Fibroblast of skin of left biceps (primary cell): Measurements from ENCODE around the gene ATP5F1D.
"Not testable (repeated sequence)": the region's sequence is repeated elsewhere in the genome, so short reads cannot be mapped to it uniquely, and the experiment has no call there.

Source experiments
- DNase-seq, 2 experiments: peaks; one replicate each; pipeline ENCODE4 v3.0.0-alpha.2; 2013; ENCODE audit warnings: low read depth in 2 of 2

Gene ATP5F1D

GRCh38 chr19:1241417-1242095 is at the start of gene ATP5F1D:
Gene ATP5F1D (plus strand): TSS chr19:1241751. CDS start chr19:1241851, 100 bp downstream.
- peak; percentile 75 to 77 for DNase-seq

- DNase-seq: no peak
Measured at GRCh38 chr19:1199531-1199930, 42.0 kb upstream of the ATP5F1D start.

- not testable (repeated sequence) for DNase-seq
Measured at GRCh38 chr19:1200614-1201013, 40.9 kb upstream of the ATP5F1D start.

GRCh38 chr19:1205114-1206099 is 36.1 kb upstream of the ATP5F1D start, which contains the start of gene STK11:
Gene STK11 (plus strand): TSS chr19:1205778. CDS start chr19:1206914, 1,136 bp downstream.
- DNase-seq: peak; percentile 92 to 94

- no peak for DNase-seq
Measured at GRCh38 chr19:1206150-1206863, 35.2 kb upstream of the ATP5F1D start.

GRCh38 chr19:1206864-1207450 is 34.6 kb upstream of the ATP5F1D start:
- no peak for DNase-seq

GRCh38 chr19:1208830-1209229 is 32.7 kb upstream of the ATP5F1D start:
- not testable (repeated sequence) for DNase-seq

- DNase-seq: no peak
Measured at GRCh38 chr19:1210227-1210538, 31.4 kb upstream of the ATP5F1D start.

GRCh38 chr19:1211494-1212234 is 29.9 kb upstream of the ATP5F1D start:
- DNase-seq: no peak

GRCh38 chr19:1213391-1214286 is 27.9 kb upstream of the ATP5F1D start:
- DNase-seq: no peak

- no peak for DNase-seq
Measured at GRCh38 chr19:1214299-1214861, 27.2 kb upstream of the ATP5F1D start.

GRCh38 chr19:1214862-1215731 is 26.5 kb upstream of the ATP5F1D start:
- no peak for DNase-seq

GRCh38 chr19:1216756-1217155 is 24.8 kb upstream of the ATP5F1D start:
- no peak for DNase-seq

- no peak for DNase-seq
Measured at GRCh38 chr19:1217366-1217765, 24.2 kb upstream of the ATP5F1D start.

GRCh38 chr19:1218751-1219567 is 22.6 kb upstream of the ATP5F1D start:
- no peak for DNase-seq

GRCh38 chr19:1219786-1220476 is 21.6 kb upstream of the ATP5F1D start:
- no peak for DNase-seq

GRCh38 chr19:1220477-1220930 is 21.0 kb upstream of the ATP5F1D start:
- no peak for DNase-seq
